ENCODE results near the gene SLC22A12.

Gene SLC22A12

DNA sequence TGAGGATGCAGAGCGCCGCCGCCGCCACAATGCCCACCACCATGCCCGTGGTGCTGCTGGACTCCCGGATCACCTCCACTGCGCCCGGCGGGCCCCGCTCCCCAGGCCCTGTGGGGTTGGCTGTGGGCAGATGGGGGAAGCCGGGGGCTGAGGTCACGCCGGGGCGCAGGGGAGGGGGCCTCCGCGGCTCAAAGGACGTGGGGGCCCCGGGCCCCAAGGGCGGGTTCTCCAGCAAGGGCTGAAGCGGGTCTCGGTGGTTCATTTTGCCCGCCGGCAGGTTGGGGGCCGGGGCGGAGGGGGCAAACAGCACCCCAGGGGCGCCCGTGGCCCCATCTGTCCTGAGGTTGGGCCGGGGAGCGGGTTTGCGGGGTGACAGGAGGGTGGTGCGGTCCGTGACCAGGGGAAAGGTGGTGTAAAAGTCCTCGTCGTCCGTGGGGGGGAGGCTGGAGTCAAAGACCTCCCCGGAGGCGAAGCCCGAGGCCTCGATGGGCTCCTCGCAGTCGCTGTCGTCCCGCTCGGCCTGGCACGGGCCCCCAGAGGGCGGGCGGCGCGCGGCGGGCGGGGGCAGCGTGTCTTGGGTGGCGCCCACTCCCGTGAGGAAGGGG, 16.5 kb downstream of the SLC22A12 start:
- Histone ChIP-seq H3K4me1 (ENCODE audit: insufficient read depth, low read length) (no peaks in the 10 kb centered on the region), H3K27ac (ENCODE audit: low read depth, low read length) (no peak overlapping the region), H3K27me3 (ENCODE audit: insufficient read depth, low read length) (no peaks in the 10 kb centered on the region; the same call in 1 of the 2 replicates), H3K9ac (ENCODE audit: low read depth, low read length) (no peak overlapping the region), H3K9me3 (ENCODE audit: insufficient read depth, low read depth, low read length) (no peaks in the 10 kb centered on the region), H3K36me3 (ENCODE audit: insufficient read depth, low read length) (no peaks in the 10 kb centered on the region), H3K4me3 (ENCODE audit: low read length) (no peak overlapping the region)
- 95% methylated on average over 55 of the region's 55 CpGs for WGBS

DNA sequence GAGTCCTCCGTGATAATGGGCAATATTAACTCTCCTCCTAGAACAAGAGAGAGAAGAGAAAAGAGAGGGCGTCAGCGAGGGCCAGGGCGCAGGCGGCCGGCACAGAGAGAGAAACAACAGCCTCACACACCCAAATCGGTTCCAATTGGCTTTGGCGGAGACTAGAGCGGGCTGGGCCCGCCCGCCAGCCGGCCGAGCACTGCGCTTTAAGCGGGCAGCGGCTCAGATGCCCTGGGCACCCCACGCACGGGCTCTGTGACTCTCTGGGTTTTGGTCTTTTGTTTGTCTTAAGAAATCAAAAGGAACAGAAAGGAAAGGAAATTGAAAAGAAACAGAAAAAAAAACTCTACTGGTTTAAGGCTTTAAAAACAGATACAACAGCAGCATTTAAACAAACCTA, 17.0 kb downstream of the SLC22A12 start:
- Histone ChIP-seq H3K4me1 (ENCODE audit: insufficient read depth, low read length) (no peaks in the 10 kb centered on the region), H3K27ac (ENCODE audit: low read depth, low read length) (no peak overlapping the region), H3K9me3 (ENCODE audit: insufficient read depth, low read depth, low read length) (no peaks in the 10 kb centered on the region), H3K9ac (ENCODE audit: low read depth, low read length) (no peak overlapping the region), H3K27me3 (ENCODE audit: insufficient read depth, low read length) (no peaks in the 10 kb centered on the region; the same call in 1 of the 2 replicates), H3K36me3 (ENCODE audit: insufficient read depth, low read length) (no peaks in the 10 kb centered on the region), H3K4me3 (ENCODE audit: low read length) (no peak overlapping the region)
- 85% methylated on average over 12 of the region's 18 CpGs for WGBS

DNA sequence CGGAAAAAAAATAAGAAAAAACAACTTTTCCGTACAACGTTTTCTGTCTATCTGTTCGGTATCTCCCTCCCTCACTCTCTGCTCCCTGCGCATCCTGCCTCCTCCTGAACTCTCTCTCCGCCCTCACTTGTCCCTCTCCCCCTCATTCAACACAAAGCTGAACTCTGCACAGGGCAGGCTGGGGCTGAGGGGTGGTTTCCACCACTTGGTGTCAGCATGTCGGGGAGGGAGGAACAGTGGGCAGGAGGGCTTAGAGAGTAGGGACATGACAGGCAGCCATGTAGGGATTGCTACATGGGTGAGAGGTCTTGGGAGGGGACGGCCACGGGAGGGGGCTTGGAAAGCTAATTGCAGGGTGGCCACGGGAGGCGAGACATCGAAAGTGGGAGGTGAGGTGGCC, 17.6 kb downstream of the SLC22A12 start:
- no peak overlapping the region for H3K4me3 ChIP-seq (ENCODE audit: low read length)
- H3K9me3 ChIP-seq (ENCODE audit: insufficient read depth, low read depth, low read length): no peaks in the 10 kb centered on the region
- WGBS: 86% methylated on average over 12 of the region's 12 CpGs
- no peak overlapping the region for H3K27ac ChIP-seq (ENCODE audit: low read depth, low read length)
- H3K36me3 ChIP-seq (ENCODE audit: insufficient read depth, low read length): no peaks in the 10 kb centered on the region
- H3K27me3 ChIP-seq (ENCODE audit: insufficient read depth, low read length): no peaks in the 10 kb centered on the region; the same call in 1 of the 2 replicates
- no peaks in the 10 kb centered on the region for H3K4me1 ChIP-seq (ENCODE audit: insufficient read depth, low read length)
- no peak overlapping the region for H3K9ac ChIP-seq (ENCODE audit: low read depth, low read length)

- H3K4me3 ChIP-seq (ENCODE audit: low read length): no peak overlapping the region
- H3K9me3 ChIP-seq (ENCODE audit: insufficient read depth, low read depth, low read length): no peaks in the 10 kb centered on the region
- H3K27ac ChIP-seq (ENCODE audit: low read depth, low read length): no peak overlapping the region
- 87% methylated on average over 5 of the region's 5 CpGs for WGBS
- H3K9ac ChIP-seq (ENCODE audit: low read depth, low read length): no peak overlapping the region
- no peaks in the 10 kb centered on the region; the same call in 1 of the 2 replicates for H3K27me3 ChIP-seq (ENCODE audit: insufficient read depth, low read length)
- no peaks in the 10 kb centered on the region for H3K4me1 ChIP-seq (ENCODE audit: insufficient read depth, low read length)
- no peaks in the 10 kb centered on the region for H3K36me3 ChIP-seq (ENCODE audit: insufficient read depth, low read length)
These were observed 18.5 kb downstream of the SLC22A12 start for GRCh38 chr11:64609436-64610047.

- H3K4me1 ChIP-seq (ENCODE audit: insufficient read depth, low read length): no peaks in the 10 kb centered on the region
- H3K36me3 ChIP-seq (ENCODE audit: insufficient read depth, low read length): no peaks in the 10 kb centered on the region
- no peak overlapping the region for H3K4me3 ChIP-seq (ENCODE audit: low read length)
- WGBS: 91% methylated on average over 3 of the region's 3 CpGs
- H3K27me3 ChIP-seq (ENCODE audit: insufficient read depth, low read length): no peaks in the 10 kb centered on the region; the same call in 1 of the 2 replicates
- no peak overlapping the region for H3K9ac ChIP-seq (ENCODE audit: low read depth, low read length)
- no peaks in the 10 kb centered on the region for H3K9me3 ChIP-seq (ENCODE audit: insufficient read depth, low read depth, low read length)
- H3K27ac ChIP-seq (ENCODE audit: low read depth, low read length): no peak overlapping the region
These were observed 19.6 kb downstream of the SLC22A12 start for GRCh38 chr11:64610596-64610995.

- WGBS: 94% methylated on average over 1 of the region's 2 CpGs
- no peaks in the 10 kb centered on the region for H3K36me3 ChIP-seq (ENCODE audit: insufficient read depth, low read length)
- H3K4me3 ChIP-seq (ENCODE audit: low read length): no peak overlapping the region
- H3K9ac ChIP-seq (ENCODE audit: low read depth, low read length): no peak overlapping the region
- no peak overlapping the region for H3K27ac ChIP-seq (ENCODE audit: low read depth, low read length)
- H3K4me1 ChIP-seq (ENCODE audit: insufficient read depth, low read length): no peaks in the 10 kb centered on the region
- no peaks in the 10 kb centered on the region for H3K27me3 ChIP-seq (ENCODE audit: insufficient read depth, low read length)
- no peaks in the 10 kb centered on the region for H3K9me3 ChIP-seq (ENCODE audit: insufficient read depth, low read depth, low read length)
These were observed 20.2 kb downstream of the SLC22A12 start for GRCh38 chr11:64611176-64611575.

- no peak overlapping the region for H3K27ac ChIP-seq (ENCODE audit: low read depth, low read length)
- H3K9ac ChIP-seq (ENCODE audit: low read depth, low read length): no peak overlapping the region
- no peaks in the 10 kb centered on the region for H3K4me1 ChIP-seq (ENCODE audit: insufficient read depth, low read length)
- no peaks in the 10 kb centered on the region for H3K36me3 ChIP-seq (ENCODE audit: insufficient read depth, low read length)
- H3K9me3 ChIP-seq (ENCODE audit: insufficient read depth, low read depth, low read length): no peaks in the 10 kb centered on the region
- no peaks in the 10 kb centered on the region for H3K27me3 ChIP-seq (ENCODE audit: insufficient read depth, low read length)
- WGBS: 91% methylated on average over 11 of the region's 11 CpGs
- no peak overlapping the region for H3K4me3 ChIP-seq (ENCODE audit: low read length)
These were observed 21.0 kb downstream of the SLC22A12 start for GRCh38 chr11:64611869-64612646.

DNA sequence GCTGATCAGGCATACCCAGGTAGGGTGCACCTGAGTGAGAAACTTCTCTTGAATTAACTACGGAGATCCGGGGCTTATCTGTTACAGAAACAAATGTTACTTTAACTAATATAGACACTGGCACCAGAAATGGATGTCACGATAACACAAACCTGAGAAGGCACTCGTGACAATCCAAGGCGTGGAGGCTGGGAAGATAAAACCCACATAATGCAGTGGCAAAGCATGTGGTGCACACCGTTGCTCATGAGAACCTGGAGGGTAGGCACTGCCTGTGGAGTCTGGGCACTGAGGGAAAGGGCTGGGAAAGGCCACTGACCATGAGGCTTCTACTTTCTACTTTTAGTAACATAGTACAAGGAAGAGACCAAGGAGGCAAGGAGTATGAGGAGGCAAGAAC, 22.6 kb downstream of the SLC22A12 start:
- no peaks in the 10 kb centered on the region for H3K36me3 ChIP-seq (ENCODE audit: insufficient read depth, low read length)
- H3K27me3 ChIP-seq (ENCODE audit: insufficient read depth, low read length): no peaks in the 10 kb centered on the region
- 93% methylated on average over 6 of the region's 6 CpGs for WGBS
- no peak overlapping the region for H3K27ac ChIP-seq (ENCODE audit: low read depth, low read length)
- no peaks in the 10 kb centered on the region for H3K9me3 ChIP-seq (ENCODE audit: insufficient read depth, low read depth, low read length)
- H3K4me1 ChIP-seq (ENCODE audit: insufficient read depth, low read length): no peaks in the 10 kb centered on the region
- no peak overlapping the region for H3K4me3 ChIP-seq (ENCODE audit: low read length)
- H3K9ac ChIP-seq (ENCODE audit: low read depth, low read length): no peak overlapping the region

GRCh38 chr11:64614917-64615316, 23.9 kb downstream of the SLC22A12 start:
- 91% methylated on average over 5 of the region's 5 CpGs for WGBS
- H3K27me3 ChIP-seq (ENCODE audit: insufficient read depth, low read length): no peaks in the 10 kb centered on the region
- no peak overlapping the region for H3K27ac ChIP-seq (ENCODE audit: low read depth, low read length)
- H3K36me3 ChIP-seq (ENCODE audit: insufficient read depth, low read length): no peaks in the 10 kb centered on the region
- H3K9me3 ChIP-seq (ENCODE audit: insufficient read depth, low read depth, low read length): no peaks in the 10 kb centered on the region
- H3K4me3 ChIP-seq (ENCODE audit: low read length): no peak overlapping the region
- H3K4me1 ChIP-seq (ENCODE audit: insufficient read depth, low read length): no peaks in the 10 kb centered on the region
- no peak overlapping the region for H3K9ac ChIP-seq (ENCODE audit: low read depth, low read length)

- H3K4me3 ChIP-seq (ENCODE audit: low read length): no peak overlapping the region
- H3K27ac ChIP-seq (ENCODE audit: low read depth, low read length): no peak overlapping the region
- H3K9me3 ChIP-seq (ENCODE audit: insufficient read depth, low read depth, low read length): no peaks in the 10 kb centered on the region
- peaks cover 10% of the 10 kb centered on the region for H3K4me1 ChIP-seq (ENCODE audit: insufficient read depth, low read length)
- no peak overlapping the region for H3K9ac ChIP-seq (ENCODE audit: low read depth, low read length)
- no peaks in the 10 kb centered on the region for H3K36me3 ChIP-seq (ENCODE audit: insufficient read depth, low read length)
- WGBS: 87% methylated on average over 3 of the region's 3 CpGs
- no peaks in the 10 kb centered on the region for H3K27me3 ChIP-seq (ENCODE audit: insufficient read depth, low read length)
These were observed 25.8 kb downstream of the SLC22A12 start for GRCh38 chr11:64616817-64617216.

DNA sequence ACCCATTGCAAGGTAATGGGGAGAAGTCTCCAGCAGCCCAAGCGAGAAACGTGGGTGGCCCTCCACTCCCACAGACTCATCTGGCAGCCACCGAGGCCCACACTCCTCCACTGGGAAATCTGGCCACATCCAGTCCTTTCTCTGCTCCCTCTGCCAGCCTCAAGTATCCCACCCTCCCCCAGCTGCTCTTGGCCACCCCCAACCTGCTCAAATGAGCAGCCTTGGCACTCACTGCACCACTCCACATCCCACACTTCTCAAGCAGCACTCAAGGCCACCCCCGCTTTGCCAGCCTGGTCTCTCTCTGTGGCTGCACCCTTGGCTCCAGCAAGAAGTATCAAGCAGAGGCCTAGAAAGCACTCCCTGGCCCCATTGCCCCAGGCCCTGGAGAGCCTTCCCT, 28.2 kb downstream of the SLC22A12 start:
- H3K36me3 ChIP-seq (ENCODE audit: insufficient read depth, low read length): no peaks in the 10 kb centered on the region
- no peak overlapping the region for H3K9ac ChIP-seq (ENCODE audit: low read depth, low read length)

More for the DNA sequence above, 28.2 kb downstream of the SLC22A12 start:
- Histone ChIP-seq H3K4me3 (ENCODE audit: low read length) (no peak overlapping the region), H3K9me3 (ENCODE audit: insufficient read depth, low read depth, low read length) (no peaks in the 10 kb centered on the region), H3K27me3 (ENCODE audit: insufficient read depth, low read length) (no peaks in the 10 kb centered on the region), H3K27ac (ENCODE audit: low read depth, low read length) (no peak overlapping the region), H3K4me1 (ENCODE audit: insufficient read depth, low read length) (peaks cover 10% of the 10 kb centered on the region)
- 92% methylated on average over 4 of the region's 4 CpGs for WGBS

Data from HUES64 (cell line).